Right ventricle myocardium inferior (tissue), 1 donor: ENCODE data around the gene SLC39A13. TPM values are rescaled to one million over a fixed set of nuclear protein-coding genes. Genes with fewer than 3 reads are reported as not detected.
A peak's percentile ranks its signal among the peaks of the same experiment; 100 is the strongest.

Experiments
- ATAC-seq: fragments of 200-7000 bp; cut with Tn5 transposase; one replicate; pipeline ENCODE4 v1.9.1; 2020; ENCODE audit warnings: mild to moderate bottlenecking, moderate library complexity
- DNase-seq: peaks from one replicate; pipeline ENCODE4 v3.0.0; 2021; ENCODE audit errors: missing footprints
- intact Hi-C: fragments of 100-400 bp; cut with DNase I; formaldehyde crosslinking; loops from one replicate; pipeline ENCODE4 v1.11.0; 2022
- total RNA-seq: library from RNA; stranded (reverse); fragmentation: NEBNext Ultra II Directional; extraction: Animal tissue kit (Norgen Biotek cat#: 25700); gene quantifications from one replicate; pipeline ENCODE4 v1.2.1, GENCODE V29; 2021
- donor health status: DM: no; HTN: yes; CAD: no; lungs with severe emphysema.

SLC39A13 gene
- total RNA-seq, 1 donor from 2014 or later = 35.0 TPM

GRCh38 chr11:47378010-47378835 is 30.2 kb upstream of the SLC39A13 start, which contains the start of gene SPI1:
Gene SPI1 (minus strand): TSS chr11:47378547. CDS start chr11:47378353, 194 bp downstream.
- DNase-seq = peak; percentile 91
- intact Hi-C loops = loop anchor here (10.0 kb wide), 2 partner anchors 177 to 237 kb away; partner anchors contain the start of gene CELF1
- ATAC-seq = peak; percentile 60

- intact Hi-C loops = loop anchor here (10.0 kb wide), 2 partner anchors 176 to 236 kb away; partner anchors contain the start of gene CELF1
- ATAC-seq (no peak), DNase-seq (no peak)
Observed at GRCh38 chr11:47378836-47379170, 29.6 kb upstream of the SLC39A13 start.

- intact Hi-C loops = loop anchor here (10.0 kb wide), 2 partner anchors 175 to 235 kb away; partner anchors contain the start of gene CELF1
- DNase-seq (no peak), ATAC-seq (no peak)
Observed at GRCh38 chr11:47379317-47379716, 29.1 kb upstream of the SLC39A13 start.

GRCh38 chr11:47380078-47380477 is 28.3 kb upstream of the SLC39A13 start:
- no peak for ATAC-seq
- DNase-seq = no peak
- intact Hi-C loops = loop anchor here (10.0 kb wide), 1 partner anchor 465 kb away; the partner anchor contains the start of gene NUP160

- peak; percentile 15 for ATAC-seq
- DNase-seq = no peak
- intact Hi-C loops = loop anchor here (10.0 kb wide), 1 partner anchor 462 kb away; the partner anchor contains the start of gene NUP160
Observed at GRCh38 chr11:47383071-47383470, 25.3 kb upstream of the SLC39A13 start.

- intact Hi-C loops = loop anchor here (10.0 kb wide), 1 partner anchor 460 kb away; the partner anchor contains the start of gene NUP160
- no peak for ATAC-seq
- DNase-seq = no peak
Observed at GRCh38 chr11:47384498-47384897, 23.9 kb upstream of the SLC39A13 start.

- peak; percentile 65 for DNase-seq
- ATAC-seq = no peak
- intact Hi-C loops = loop anchor here (10.0 kb wide), 1 partner anchor 457 kb away; the partner anchor contains the start of gene NUP160
Observed at GRCh38 chr11:47387944-47388696, 20.3 kb upstream of the SLC39A13 start.

- peak; percentile 69 for DNase-seq
- ATAC-seq = no peak
- intact Hi-C loops = loop anchor here (10.0 kb wide), 1 partner anchor 456 kb away; the partner anchor contains the start of gene NUP160
Observed at GRCh38 chr11:47388697-47389576, 19.5 kb upstream of the SLC39A13 start.

GRCh38 chr11:47389577-47390421 is 18.6 kb upstream of the SLC39A13 start:
- intact Hi-C loops = loop anchor here (10.0 kb wide), 1 partner anchor 455 kb away; the partner anchor contains the start of gene NUP160
- peak; percentile 81 for DNase-seq
- ATAC-seq = no peak

GRCh38 chr11:47390422-47390760 is 18.0 kb upstream of the SLC39A13 start:
- no peak for DNase-seq
- intact Hi-C loops = no loop called here
- no peak for ATAC-seq

- ATAC-seq (no peak), DNase-seq (peak; percentile 82)
- intact Hi-C loops = no loop called here
Observed at GRCh38 chr11:47391077-47391583, 17.3 kb upstream of the SLC39A13 start.

GRCh38 chr11:47391711-47392432 is 16.5 kb upstream of the SLC39A13 start:
- no peak for DNase-seq
- intact Hi-C loops = no loop called here
- ATAC-seq = no peak

- DNase-seq (no peak), ATAC-seq (no peak)
- intact Hi-C loops = no loop called here
Observed at GRCh38 chr11:47392546-47393162, 15.7 kb upstream of the SLC39A13 start.

- intact Hi-C loops = no loop called here
- ATAC-seq (peak; percentile 62), DNase-seq (no peak)
Observed at GRCh38 chr11:47393163-47394049, 15.0 kb upstream of the SLC39A13 start.

- intact Hi-C loops = no loop called here
- ATAC-seq (peak; percentile 29), DNase-seq (no peak)
Observed at GRCh38 chr11:47394050-47394321, 14.4 kb upstream of the SLC39A13 start.
